DMS79 (cell line): ENCODE data around the gene VPS26B.

ENCODE experiments used
- DNase-seq: peaks from one replicate; lab custom pipeline; 2025; lab: John Stamatoyannopoulos, UW

Gene VPS26B

GRCh38 chr11:134257101-134257500 is 32.6 kb downstream of the VPS26B start:
- no peak for DNase-seq

GRCh38 chr11:134258577-134258976 is 34.1 kb downstream of the VPS26B start:
- DNase-seq, result no peak

DNA sequence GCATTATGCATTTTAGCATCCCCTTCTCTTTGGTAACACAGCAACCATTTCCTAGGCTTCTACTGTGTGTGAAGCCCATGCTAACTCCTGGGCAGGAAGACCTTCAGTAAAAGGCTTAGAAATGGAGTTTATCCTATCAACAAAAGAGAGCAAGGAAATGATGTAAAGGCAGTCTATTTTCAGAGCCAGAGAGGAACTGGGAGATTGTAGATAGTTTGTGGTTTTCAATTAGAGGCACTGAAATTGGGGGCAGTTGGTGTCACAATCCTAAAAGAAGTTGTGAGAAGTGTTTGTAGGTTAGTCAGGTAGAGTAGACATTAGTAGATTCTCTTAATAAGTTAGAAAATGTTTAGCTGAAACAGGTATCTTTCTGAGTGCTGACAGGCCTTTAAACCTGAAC is 36.0 kb downstream of the VPS26B start:
- no peak for DNase-seq

DNA sequence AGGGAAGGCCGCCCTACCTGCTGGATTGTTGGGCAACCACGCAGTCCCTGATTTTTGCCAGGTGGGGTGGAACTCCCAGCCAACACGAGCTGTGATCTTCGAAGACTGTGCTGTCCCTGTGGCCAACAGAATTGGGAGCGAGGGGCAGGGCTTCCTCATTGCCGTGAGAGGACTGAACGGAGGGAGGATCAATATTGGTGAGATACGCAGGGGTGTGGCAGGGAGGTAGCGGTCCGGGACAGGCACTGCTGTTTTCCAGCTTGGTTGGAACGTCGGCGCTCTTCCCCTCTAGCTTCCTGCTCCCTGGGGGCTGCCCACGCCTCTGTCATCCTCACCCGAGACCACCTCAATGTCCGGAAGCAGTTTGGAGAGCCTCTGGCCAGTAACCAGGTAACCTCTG is 36.5 kb downstream of the VPS26B start:
- no peak for DNase-seq

DNA sequence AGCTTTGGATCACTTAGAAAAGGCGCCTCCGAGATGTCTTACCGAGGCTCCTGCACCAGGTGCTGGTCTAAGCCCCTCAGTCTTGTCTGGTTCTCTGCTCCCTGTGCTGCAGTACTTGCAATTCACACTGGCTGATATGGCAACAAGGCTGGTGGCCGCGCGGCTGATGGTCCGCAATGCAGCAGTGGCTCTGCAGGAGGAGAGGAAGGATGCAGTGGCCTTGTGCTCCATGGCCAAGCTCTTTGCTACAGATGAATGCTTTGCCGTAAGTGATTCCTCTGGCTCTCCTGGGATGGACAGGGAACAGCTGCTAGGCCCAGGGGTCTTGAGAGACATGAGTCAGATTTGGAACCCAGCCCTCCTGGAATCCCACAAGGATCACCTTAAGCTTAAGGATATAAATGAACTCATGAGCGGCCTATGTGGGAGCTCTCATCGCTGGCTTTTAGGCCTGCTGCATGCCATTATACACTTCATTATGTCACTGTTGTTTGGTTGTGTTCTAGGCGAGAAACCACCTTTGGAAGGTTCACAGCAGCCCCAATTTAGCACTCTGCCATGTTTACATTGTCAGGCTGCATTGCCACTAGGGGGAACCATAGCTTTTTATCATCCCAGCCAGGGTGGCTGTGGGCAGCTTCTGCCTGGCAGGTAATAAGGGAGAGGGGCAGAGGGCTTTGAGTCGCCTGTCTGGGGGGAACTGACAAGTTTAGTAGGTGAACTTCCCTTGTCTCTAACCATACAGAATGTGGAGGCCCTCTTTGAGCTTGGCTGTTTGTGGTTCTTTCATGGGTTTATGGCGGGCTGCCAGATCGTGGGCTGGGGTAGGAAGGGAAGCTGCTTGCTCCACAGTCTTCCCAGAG is 37.4 kb downstream of the VPS26B start:
- no peak for DNase-seq

DNA sequence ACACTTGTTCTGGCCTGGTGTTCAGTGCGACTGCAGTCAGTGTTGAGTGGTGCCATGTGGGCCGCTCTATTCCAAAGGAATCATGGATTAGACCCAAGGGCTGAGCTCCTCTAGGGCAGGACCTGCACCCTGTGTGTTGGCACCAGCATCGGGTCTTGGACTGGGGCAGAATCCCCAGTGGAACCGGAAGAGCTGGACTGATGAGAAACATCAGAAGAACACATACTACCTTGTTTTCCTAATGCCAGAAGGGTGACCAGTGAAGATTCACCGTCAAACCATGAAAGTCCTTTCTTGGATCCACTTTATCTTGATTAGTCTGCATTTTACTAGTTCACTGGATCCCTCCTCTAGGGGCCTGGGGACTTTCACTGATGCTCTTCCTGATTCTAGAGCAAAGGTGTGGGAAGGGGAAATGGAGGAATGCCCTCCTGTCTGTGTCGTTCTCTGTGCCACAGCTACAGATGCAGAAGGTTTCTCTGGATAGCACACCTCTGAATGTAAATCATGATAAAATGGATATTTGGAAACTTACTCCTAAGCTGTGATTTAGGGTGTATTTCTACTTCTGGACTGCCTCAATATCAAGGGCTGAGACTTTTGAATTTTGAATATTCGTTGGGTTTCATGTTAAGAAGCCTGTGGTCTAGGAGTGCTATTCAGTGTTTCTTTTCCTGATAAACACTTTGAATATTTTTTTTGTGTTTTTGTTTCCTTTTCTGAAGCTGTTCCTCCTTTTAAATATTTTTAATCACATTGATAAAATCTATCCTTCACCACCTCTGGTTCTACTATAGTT is 40.7 kb downstream of the VPS26B start:
- DNase-seq, result no peak

DNA sequence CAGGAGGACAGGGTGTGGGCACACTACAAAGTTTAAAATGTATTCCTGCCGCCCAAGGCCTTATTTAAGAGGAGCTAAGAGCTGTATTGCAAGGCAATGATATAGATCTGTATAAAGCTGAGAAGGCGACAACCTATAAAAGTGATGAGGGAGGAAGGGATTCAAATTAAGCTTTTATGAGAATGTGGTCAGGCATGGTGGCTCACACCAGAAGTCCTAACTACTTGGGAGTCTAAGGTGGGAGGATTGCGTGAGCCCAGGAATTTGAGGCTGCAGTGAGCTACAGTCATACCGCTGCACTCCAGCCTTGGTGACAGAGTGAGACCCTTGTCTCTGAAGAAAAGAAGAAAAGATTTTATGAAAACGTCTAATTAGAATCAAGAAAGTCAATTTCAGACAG is 42.0 kb downstream of the VPS26B start:
- no peak for DNase-seq

- no peak for DNase-seq
Observed at GRCh38 chr11:134266841-134267251, 42.4 kb downstream of the VPS26B start.

DNA sequence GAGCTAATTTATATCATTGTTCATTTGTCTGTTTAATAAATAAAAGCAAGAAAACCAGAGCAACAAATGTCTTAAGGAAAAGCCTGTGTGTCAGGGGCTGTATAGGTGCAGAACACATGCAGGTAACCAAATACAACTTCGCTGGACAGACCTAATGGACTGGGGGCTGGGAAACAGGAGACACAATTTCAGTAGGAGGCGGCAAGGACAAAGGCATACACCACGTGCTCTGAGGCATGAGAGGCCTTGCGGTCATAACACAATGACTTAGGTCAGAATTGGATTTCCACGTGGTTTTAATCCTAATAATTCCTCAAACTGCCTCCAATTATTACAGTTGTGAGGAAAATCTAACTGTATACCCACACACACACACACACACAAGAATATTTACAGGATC is 43.0 kb downstream of the VPS26B start:
- no peak for DNase-seq

DNA sequence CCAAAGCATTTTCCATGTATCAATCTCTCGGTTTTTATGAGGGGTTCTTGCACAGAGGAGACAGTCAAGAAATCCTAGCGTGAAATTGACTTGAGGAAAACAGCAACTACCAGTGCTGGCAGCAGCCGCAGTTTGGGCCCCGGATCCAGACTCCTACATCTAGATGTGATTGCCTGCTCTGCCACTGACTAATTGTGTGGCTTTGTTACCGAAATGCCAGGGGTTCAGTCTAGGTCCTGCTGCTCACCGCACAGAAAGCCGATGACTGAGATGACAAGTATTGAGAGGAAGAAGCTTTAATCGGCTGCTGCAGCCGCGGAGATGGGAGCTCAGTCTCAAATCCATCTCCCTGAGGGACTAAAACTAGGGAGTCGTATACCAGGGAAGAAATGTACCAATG is 43.5 kb downstream of the VPS26B start:
- DNase-seq, result no peak

- DNase-seq, result no peak
Observed at GRCh38 chr11:134270250-134270714, 45.8 kb downstream of the VPS26B start.

- no peak for DNase-seq
Observed at GRCh38 chr11:134271978-134272377, 47.5 kb downstream of the VPS26B start.

DNA sequence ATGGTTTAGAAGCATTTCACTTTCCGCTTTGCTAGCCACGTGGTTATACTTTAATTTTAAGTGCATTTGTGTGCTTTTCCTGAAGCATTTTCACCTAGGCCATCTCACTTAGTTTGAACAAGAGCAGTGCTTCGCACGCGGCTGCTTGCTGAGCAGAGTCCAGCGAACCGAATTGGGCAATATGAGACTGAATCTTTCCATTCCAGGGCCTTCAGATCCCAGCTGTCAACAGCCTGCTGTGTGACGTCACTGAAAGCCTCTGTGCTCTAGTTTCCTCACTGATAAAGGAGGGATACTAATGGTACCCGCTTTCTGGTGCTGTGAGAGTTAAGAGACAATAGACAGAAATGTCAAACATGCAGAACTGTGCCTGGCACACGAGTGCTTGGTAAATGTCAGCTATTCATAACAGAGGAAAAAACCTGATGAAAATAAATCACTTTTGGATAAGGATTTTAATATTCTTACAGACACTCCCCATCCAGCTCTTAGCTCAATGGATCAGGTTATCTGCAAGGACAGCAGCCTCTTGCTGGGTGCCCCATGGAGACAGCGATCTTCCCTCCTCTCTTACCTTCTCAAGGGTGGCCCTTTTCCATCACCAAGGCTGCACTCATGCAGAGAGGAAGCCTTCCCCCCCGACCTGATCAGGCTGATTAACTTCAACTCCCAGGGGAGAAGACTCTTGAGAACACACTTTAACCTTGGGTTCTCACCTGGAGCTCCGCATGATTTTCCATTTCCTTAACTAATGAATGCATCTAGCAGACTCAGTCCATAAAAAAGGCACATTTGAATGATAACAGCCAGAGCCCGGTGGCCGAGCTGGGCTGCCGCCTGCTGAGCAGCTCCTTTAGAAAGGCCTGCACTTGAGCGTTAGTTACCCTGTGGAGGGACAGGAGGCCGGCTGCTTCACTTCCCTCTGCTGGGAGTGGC is 48.2 kb downstream of the VPS26B start:
- peak; percentile 68 for DNase-seq

GRCh38 chr11:134273317-134273712 is 48.8 kb downstream of the VPS26B start:
- no peak for DNase-seq

- no peak for DNase-seq
Observed at GRCh38 chr11:134275188-134275533, 50.7 kb downstream of the VPS26B start.

GRCh38 chr11:134275534-134276395 is 51.3 kb downstream of the VPS26B start, which contains the start of gene GLB1L3:
Gene GLB1L3 (plus strand): TSS chr11:134276379. CDS start chr11:134276741, 362 bp downstream.
- DNase-seq, result peak; percentile 64

GRCh38 chr11:134276396-134277182 is 52.1 kb downstream of the VPS26B start:
- DNase-seq, result no peak

- no peak for DNase-seq
Observed at GRCh38 chr11:134277183-134278001, 52.9 kb downstream of the VPS26B start.

DNA sequence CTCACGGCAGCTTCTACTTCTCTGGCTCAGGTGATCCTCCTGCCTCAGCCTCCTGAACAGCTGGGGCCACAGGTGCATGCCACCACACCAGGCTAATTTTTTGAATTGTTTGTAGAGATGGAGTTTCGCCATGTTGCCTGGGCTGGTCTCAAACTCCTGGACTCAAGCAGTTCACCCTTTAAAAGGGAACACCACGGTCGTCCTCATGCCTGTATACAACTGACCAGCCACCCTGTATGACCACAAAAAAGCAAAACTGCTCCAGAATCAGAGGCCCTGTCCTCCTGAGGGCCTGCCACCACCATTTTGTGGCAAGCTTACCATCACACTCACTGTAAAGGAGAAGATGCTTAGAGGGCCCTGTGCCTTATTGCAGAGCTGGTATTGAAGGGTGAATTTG is 53.9 kb downstream of the VPS26B start:
- DNase-seq, result no peak
